ENCODE measurements around the gene ZNF691. TPM values are rescaled to one million over a fixed set of nuclear protein-coding genes. Genes with fewer than 3 reads are reported as not detected.
A peak's percentile ranks its signal among the peaks of the same experiment; 100 is the strongest.

Gene ZNF691
- polyA plus RNA-seq, 1 experiment = 5.6 TPM

GRCh38 chr1:42817440-42817767 lies 29.0 kb upstream of the ZNF691 start:
- no peaks in the 10 kb centered on the region for H3K27me3 ChIP-seq (ENCODE audit: control insufficient read depth, insufficient read depth, low read length)
- TF ChIP-seq CTCF (IDR thresholded peaks at IDR 0.05; ENCODE audit: insufficient read depth, low read depth, low read length) = no peak
- no peak for DNase-seq (ENCODE audit: low read depth)
- no peaks in the 10 kb centered on the region for H3K36me3 ChIP-seq (ENCODE audit: control insufficient read depth, insufficient read depth, low read length)
- POLR2A ChIA-PET = interaction anchor here (0.7 to 1.0 kb wide), 3 partner anchors 30 to 1713 kb away, joined by 3 to 4 read pairs (median 3); partner anchors contain the start of gene P3H1
- CTCF ChIA-PET = interaction anchor here (1.3 to 2.2 kb wide), 3 partner anchors 21 to 256 kb away, joined by 3 to 6 read pairs (median 4); no protein-coding TSS in a partner anchor
- H3K4me3 ChIP-seq (ENCODE audit: low read depth, low read length) = peak overlapping the region; percentile 44

- CTCF ChIA-PET = interaction anchor here (1.3 to 2.2 kb wide), 3 partner anchors 20 to 255 kb away, joined by 3 to 6 read pairs (median 4); no protein-coding TSS in a partner anchor
- TF ChIP-seq CTCF (IDR thresholded peaks at IDR 0.05; ENCODE audit: insufficient read depth, low read depth, low read length) = no peak
- POLR2A ChIA-PET = interaction anchor here (1.0 kb wide), 2 partner anchors 29 to 51 kb away, joined by 3 read pairs; partner anchors contain the start of gene P3H1
- Histone ChIP-seq H3K27me3 (ENCODE audit: control insufficient read depth, insufficient read depth, low read length) (no peaks in the 10 kb centered on the region), H3K4me3 (ENCODE audit: low read depth, low read length) (no peak overlapping the region), H3K36me3 (ENCODE audit: control insufficient read depth, insufficient read depth, low read length) (no peaks in the 10 kb centered on the region)
- no peak for DNase-seq (ENCODE audit: low read depth)
These were observed 28.4 kb upstream of the ZNF691 start for GRCh38 chr1:42817976-42818375.

- no peak for DNase-seq (ENCODE audit: low read depth)
- Histone ChIP-seq H3K36me3 (ENCODE audit: control insufficient read depth, insufficient read depth, low read length) (no peaks in the 10 kb centered on the region), H3K27me3 (ENCODE audit: control insufficient read depth, insufficient read depth, low read length) (no peaks in the 10 kb centered on the region), H3K4me3 (ENCODE audit: low read depth, low read length) (no peak overlapping the region)
- TF ChIP-seq CTCF (IDR thresholded peaks at IDR 0.05; ENCODE audit: insufficient read depth, low read depth, low read length) = no peak
- POLR2A ChIA-PET = no interaction called here
- CTCF ChIA-PET = interaction anchor here (1.3 to 1.4 kb wide), 2 partner anchors 9 to 43 kb away, joined by 4 to 6 read pairs; no protein-coding TSS in a partner anchor
These were observed 25.6 kb upstream of the ZNF691 start for GRCh38 chr1:42820813-42821212.

- ChIA-PET POLR2A (interaction anchor here (0.6 kb wide), 3 partner anchors 31 to 1469 kb away, joined by 4 to 10 read pairs (median 4); no protein-coding TSS in a partner anchor), CTCF (interaction anchor here (1.3 kb wide), 1 partner anchor 43 kb away, joined by 6 read pairs; no protein-coding TSS in a partner anchor)
- no peak overlapping the region for H3K4me3 ChIP-seq (ENCODE audit: low read depth, low read length)
- TF ChIP-seq CTCF (IDR thresholded peaks at IDR 0.05; ENCODE audit: insufficient read depth, low read depth, low read length) = no peak
- H3K27me3 ChIP-seq (ENCODE audit: control insufficient read depth, insufficient read depth, low read length) = no peaks in the 10 kb centered on the region
- DNase-seq (ENCODE audit: low read depth) = no peak
- no peaks in the 10 kb centered on the region for H3K36me3 ChIP-seq (ENCODE audit: control insufficient read depth, insufficient read depth, low read length)
These were observed 24.7 kb upstream of the ZNF691 start for GRCh38 chr1:42821690-42822089.

GRCh38 chr1:42822800-42823392 lies 23.5 kb upstream of the ZNF691 start:
- ChIA-PET POLR2A (interaction anchor here (0.6 kb wide), 1 partner anchor 31 kb away, joined by 9 read pairs; no protein-coding TSS in a partner anchor), CTCF (no interaction called here)
- Histone ChIP-seq H3K36me3 (ENCODE audit: control insufficient read depth, insufficient read depth, low read length) (no peaks in the 10 kb centered on the region), H3K4me3 (ENCODE audit: low read depth, low read length) (no peak overlapping the region), H3K27me3 (ENCODE audit: control insufficient read depth, insufficient read depth, low read length) (no peaks in the 10 kb centered on the region)
- no peak for TF ChIP-seq CTCF (IDR thresholded peaks at IDR 0.05; ENCODE audit: insufficient read depth, low read depth, low read length)
- DNase-seq (ENCODE audit: low read depth) = peak; percentile 84

Measured in BJ (cell line).